B cell (primary cell): Measurements from ENCODE around the gene AKAP3. TPM values are rescaled to one million over a fixed set of nuclear protein-coding genes. Genes with fewer than 3 reads are reported as not detected.

ENCODE experiments used
- ATAC-seq: fragments of 200-7000 bp; cut with Tn5 transposase; one replicate; pipeline ENCODE4 v1.10.0; 2021; ENCODE audit warnings: low read depth, mild to moderate bottlenecking, moderate number of reproducible peaks, moderate library complexity
- CTCF ChIA-PET: fragments of 350-600 bp; sonication (Branson Sonifier 250); formaldehyde crosslinking; loops from one replicate; lab custom pipeline; 2021; ENCODE audit warnings: antibody characterized with exemption, inconsistent platforms; lab: Charles Lee
- POLR2A ChIA-PET: fragments of 350-600 bp; sonication (Branson Sonifier 250); formaldehyde crosslinking; loops from one replicate; lab custom pipeline; 2021; ENCODE audit warnings: antibody characterized with exemption; lab: Charles Lee
- DNase-seq: peaks from one replicate; pipeline ENCODE4 v3.0.0; 2013
- H2AFZ ChIP-seq: 2 replicates; pipeline ENCODE4 v1.6.1; 2012; ENCODE audit warnings: mild to moderate bottlenecking, low read depth, low read length; ENCODE audit not compliant: insufficient read depth, poor library complexity, severe bottlenecking
- H3K27ac ChIP-seq, 2 donors: 1 replicate in 1 of 2; 2 replicates in 1 of 2; pipeline ENCODE4 v1.5.1; 2012 to 2013; ENCODE audit warnings: low read length in 2 of 2, mild to moderate bottlenecking in 2 of 2, moderate library complexity in 1 of 2
- H3K27me3 ChIP-seq, 4 experiments: fragments of 200-600 bp in 1 of 4; sonication (generic) in 1 of 4; replicated peaks in 1 of 4; 1 replicate in 2 of 4; 2 replicates in 2 of 4; pipeline versions ENCODE4 v1.6.1 to v1.7.0; 2013 to 2016; ENCODE audit warnings: low read length in 3 of 4, mild to moderate bottlenecking in 2 of 4, mixed read lengths in 1 of 4, moderate library complexity in 1 of 4; ENCODE audit not compliant: insufficient read depth in 4 of 4, control insufficient read depth in 3 of 4; ENCODE audit errors: control extremely low read depth in 1 of 4
- H3K36me3 ChIP-seq, 2 experiments: replicated peaks in 1 of 2; 1 replicate in 1 of 2; 2 replicates in 1 of 2; pipeline versions ENCODE4 v1.6.1 to v1.7.1; 2013; ENCODE audit warnings: low read length in 1 of 2; ENCODE audit not compliant: insufficient read depth in 2 of 2, control insufficient read depth in 1 of 2; ENCODE audit errors: control extremely low read depth in 1 of 2, extremely low read depth in 1 of 2
- H3K4me1 ChIP-seq, 2 donors: fragments of 200-600 bp in 1 of 2; sonication (generic) in 1 of 2; 1 replicate in 1 of 2; 2 replicates in 1 of 2; pipeline versions ENCODE4 v1.5.1 to v1.6.1; 2013 to 2017; ENCODE audit warnings: low read length in 2 of 2; ENCODE audit not compliant: control insufficient read depth in 2 of 2, insufficient read depth in 2 of 2
- H3K4me2 ChIP-seq: replicated peaks from 2 replicates; pipeline ENCODE3; 2012; ENCODE audit warnings: mild to moderate bottlenecking, low read depth, low read length; ENCODE audit not compliant: poor library complexity, severe bottlenecking
- H3K4me3 ChIP-seq, 5 experiments: fragments of 200-600 bp in 1 of 5; sonication (generic) in 1 of 5; 1 replicate in 3 of 5; 2 replicates in 2 of 5; pipeline versions ENCODE4 v1.5.1 to v1.7.0; 2011 to 2016; ENCODE audit warnings: low read length in 4 of 5, mild to moderate bottlenecking in 4 of 5, low read depth in 2 of 5, control low read depth in 1 of 5, moderate library complexity in 1 of 5; ENCODE audit not compliant: insufficient read depth in 1 of 5; ENCODE audit errors: control extremely low read depth in 1 of 5, extremely low read depth in 1 of 5
- H3K79me2 ChIP-seq: fragments of 200-600 bp; sonication (generic); one replicate; pipeline ENCODE4 v1.6.0; 2016; ENCODE audit warnings: low read length; ENCODE audit not compliant: control insufficient read depth, insufficient read depth
- H3K9ac ChIP-seq: fragments of 200-600 bp; sonication (generic); 2 replicates; pipeline ENCODE4 v1.6.1; 2017; ENCODE audit warnings: mild to moderate bottlenecking, low read length, moderate library complexity
- H3K9me3 ChIP-seq, 3 donors: one replicate each; pipeline versions ENCODE4 v1.6.1 to v1.7.1; 2013; ENCODE audit warnings: low read length in 2 of 3; ENCODE audit not compliant: control insufficient read depth in 2 of 3, insufficient read depth in 1 of 3; ENCODE audit errors: control extremely low read depth in 1 of 3
- H4K20me1 ChIP-seq: 2 replicates; pipeline ENCODE4 v1.6.0; 2012; ENCODE audit warnings: mild to moderate bottlenecking, low read length; ENCODE audit not compliant: insufficient read depth, control insufficient read depth, poor library complexity, severe bottlenecking
- H3K27ac Mint-ChIP-seq: one replicate; pipeline ENCODE4 v1.8.0; 2021; ENCODE audit warnings: mixed read lengths
- H3K27me3 Mint-ChIP-seq: one replicate; pipeline ENCODE4 v1.8.0; 2021; ENCODE audit warnings: mixed read lengths
- H3K4me1 Mint-ChIP-seq: one replicate; pipeline ENCODE4 v1.8.0; 2021; ENCODE audit warnings: mixed read lengths
- H3K4me3 Mint-ChIP-seq: one replicate; pipeline ENCODE4 v1.8.0; 2021; ENCODE audit warnings: mixed read lengths
- H3K9me3 Mint-ChIP-seq: one replicate; pipeline ENCODE4 v1.8.0; 2022; ENCODE audit warnings: mixed read lengths; ENCODE audit not compliant: insufficient read depth
- CTCF ChIP-seq: fragments of 200-600 bp; IDR thresholded peaks from one replicate; pipeline ENCODE4 v1.8.0; 2022; ENCODE audit warnings: antibody characterized with exemption, mild to moderate bottlenecking
- EZH2 ChIP-seq: IDR thresholded peaks from 2 replicates; pipeline ENCODE4 v1.6.1; 2012; ENCODE audit warnings: borderline replicate concordance, low read depth, mild to moderate bottlenecking, moderate library complexity, low read length; ENCODE audit not compliant: insufficient read depth, poor library complexity, severe bottlenecking
- WGBS: methylation state at CpG from one replicate; pipeline ENCODE4 v1.1.5; 2013; ENCODE audit warnings: missing lambda C conversion rate; ENCODE audit not compliant: insufficient coverage; 5-methylcytosine and 5-hydroxymethylcytosine counted together
- intact Hi-C: fragments of 100-400 bp; cut with micrococcal nuclease; formaldehyde crosslinking; loops from one replicate; pipeline ENCODE4 v1.10.0; 2022
- polyA plus RNA-seq: library from polyadenylated mRNA; depleted of rRNA; stranded (reverse); fragments of >200 nt; gene quantifications from 2 replicates; pipeline ENCODE4 v1.2.3, GENCODE V29; 2012
- total RNA-seq, 2 donors: library from RNA; stranded (reverse); fragments of 120-200 nt in 1 of 2; gene quantifications; 1 replicate in 1 of 2; 2 replicates in 1 of 2; pipeline versions ENCODE4 v1.2.3 to v1.2.4, GENCODE V29; 2013 to 2022

Gene AKAP3
- total and polyA plus RNA-seq, 2 donors (not counting 1 experiment from before 2014, with no cell fraction given) = 1.2 to 3.8 TPM

- no peak for DNase-seq
- H3K9ac ChIP-seq = no peak overlapping the region
- intact Hi-C loops = no loop called here
- no peaks in the 10 kb centered on the region for H3K27me3 ChIP-seq
- Mint-ChIP-seq H3K9me3 (no peaks in the 10 kb centered on the region), H3K4me3 (no peak overlapping the region), H3K27me3 (no peaks in the 10 kb centered on the region), H3K27ac (no peak overlapping the region), H3K4me1 (no peaks in the 10 kb centered on the region)
- TF ChIP-seq CTCF (no peak), EZH2 (no peak)
- H3K4me3 ChIP-seq = no peak overlapping the region
- H3K27ac ChIP-seq = no peak overlapping the region
- H3K4me2 ChIP-seq = no peak overlapping the region
- no peak overlapping the region for H2AFZ ChIP-seq
- H3K9me3 ChIP-seq = no peaks in the 10 kb centered on the region
- peaks cover 4 to 47% of the 10 kb centered on the region in 2 experiments for H3K36me3 ChIP-seq
- no peaks in the 10 kb centered on the region for H3K4me1 ChIP-seq
- H3K79me2 ChIP-seq = no peaks in the 10 kb centered on the region
- WGBS = 97% methylated on average over 9 of the region's 9 CpGs
- H4K20me1 ChIP-seq = no peaks in the 10 kb centered on the region
- ATAC-seq = no peak
- POLR2A ChIA-PET = no interaction called here
- CTCF ChIA-PET = interaction anchor here (2.3 kb wide), 1 partner anchor 11 kb away, joined by 7 read pairs; no protein-coding TSS in a partner anchor
Measured at GRCh38 chr12:4615667-4616066, 33.2 kb downstream of the AKAP3 start.

GRCh38 chr12:4610481-4610880 lies 38.4 kb downstream of the AKAP3 start:
- no peak for ATAC-seq
- no peak overlapping the region for H3K4me3 ChIP-seq
- no peaks in the 10 kb centered on the region for H3K27me3 ChIP-seq
- no peak overlapping the region for H3K27ac Mint-ChIP-seq
- no peaks in the 10 kb centered on the region for H3K9me3 Mint-ChIP-seq
- ChIA-PET CTCF (interaction anchor here (0.7 to 1.5 kb wide), 3 partner anchors 10 to 33 kb away, joined by 3 to 4 read pairs (median 3); no protein-coding TSS in a partner anchor), POLR2A (no interaction called here)
- peaks cover 13% of the 10 kb centered on the region for H3K4me1 Mint-ChIP-seq
- WGBS = 100% methylated on average over 1 of the region's 4 CpGs
- no peak overlapping the region for H2AFZ ChIP-seq
- DNase-seq = no peak
- TF ChIP-seq CTCF (no peak), EZH2 (no peak)
- H3K9ac ChIP-seq = no peak overlapping the region
- intact Hi-C loops = no loop called here
- H3K79me2 ChIP-seq = peaks cover 5% of the 10 kb centered on the region
- no peak overlapping the region for H3K27ac ChIP-seq
- H4K20me1 ChIP-seq = no peaks in the 10 kb centered on the region
- H3K36me3 ChIP-seq = peaks cover 6 to 54% of the 10 kb centered on the region in 2 experiments
- no peaks in the 10 kb centered on the region for H3K9me3 ChIP-seq
- H3K4me1 ChIP-seq = peaks cover 4% of the 10 kb centered on the region in 2 donors
- no peaks in the 10 kb centered on the region for H3K27me3 Mint-ChIP-seq
- no peak overlapping the region for H3K4me2 ChIP-seq
- no peak overlapping the region for H3K4me3 Mint-ChIP-seq
